Esophagus squamous epithelium (tissue), 4 donors: ENCODE measurements around the gene DTWD2.

ENCODE experiments used
- POLR2A ChIP-seq, 4 donors: fragments of 450-650 bp; IDR thresholded peaks; one replicate each; pipeline ENCODE4 v1.6.1; 2017; ENCODE audit warnings: antibody characterized with exemption in 4 of 4, mild to moderate bottlenecking in 4 of 4, moderate library complexity in 3 of 4
- TF ChIP-seq, protein P1 (sequence below), 6 experiments: fragments of 450-650 bp in 4 of 6; fragments of 200-600 bp in 2 of 6; sonication (generic) in 2 of 6; IDR thresholded peaks; one replicate each; pipeline ENCODE4 v1.5.1; 2016 to 2019; ENCODE audit warnings: antibody characterized with exemption in 6 of 6, mild to moderate bottlenecking in 4 of 6, moderate library complexity in 4 of 6

GRCh38 chr5:118963169-118963568 lies 25.2 kb downstream of the DTWD2 start:
- TF ChIP-seq, protein P1, sequence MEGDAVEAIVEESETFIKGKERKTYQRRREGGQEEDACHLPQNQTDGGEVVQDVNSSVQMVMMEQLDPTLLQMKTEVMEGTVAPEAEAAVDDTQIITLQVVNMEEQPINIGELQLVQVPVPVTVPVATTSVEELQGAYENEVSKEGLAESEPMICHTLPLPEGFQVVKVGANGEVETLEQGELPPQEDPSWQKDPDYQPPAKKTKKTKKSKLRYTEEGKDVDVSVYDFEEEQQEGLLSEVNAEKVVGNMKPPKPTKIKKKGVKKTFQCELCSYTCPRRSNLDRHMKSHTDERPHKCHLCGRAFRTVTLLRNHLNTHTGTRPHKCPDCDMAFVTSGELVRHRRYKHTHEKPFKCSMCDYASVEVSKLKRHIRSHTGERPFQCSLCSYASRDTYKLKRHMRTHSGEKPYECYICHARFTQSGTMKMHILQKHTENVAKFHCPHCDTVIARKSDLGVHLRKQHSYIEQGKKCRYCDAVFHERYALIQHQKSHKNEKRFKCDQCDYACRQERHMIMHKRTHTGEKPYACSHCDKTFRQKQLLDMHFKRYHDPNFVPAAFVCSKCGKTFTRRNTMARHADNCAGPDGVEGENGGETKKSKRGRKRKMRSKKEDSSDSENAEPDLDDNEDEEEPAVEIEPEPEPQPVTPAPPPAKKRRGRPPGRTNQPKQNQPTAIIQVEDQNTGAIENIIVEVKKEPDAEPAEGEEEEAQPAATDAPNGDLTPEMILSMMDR (IDR thresholded peaks at IDR 0.05) = no peak
- TF ChIP-seq POLR2A (IDR thresholded peaks at IDR 0.05) = no peak
